HT1080 (cell line): ENCODE data around the gene DMC1. TPM values are rescaled to one million over a fixed set of nuclear protein-coding genes. Genes with fewer than 3 reads are reported as not detected.
"Not testable (repeated sequence)": the region's sequence is repeated elsewhere in the genome, so short reads cannot be mapped to it uniquely, and the experiment has no call there.

Experiments
- DNase-seq: peaks from one replicate; pipeline ENCODE4 v3.0.0-alpha.2; 2015; ENCODE audit warnings: low read depth
- polyA plus RNA-seq, 2 experiments: library from polyadenylated mRNA; depleted of rRNA; stranded (reverse); fragments of >200 nt; gene quantifications; 2 replicates each; pipeline ENCODE4 v1.2.3, GENCODE V29; 2015
- total RNA-seq: library from RNA; depleted of rRNA; stranded (reverse); fragments of >200 nt; shearing (Covaris generic); gene quantifications from 2 replicates; pipeline ENCODE4 v1.2.3, GENCODE V29; 2014; rRNA removed

DMC1 gene
- total RNA-seq = 0.03 TPM in 1 of 2 replicates, not detected in the other
- polyA plus RNA-seq (2015; cell fraction: cytosol; rRNA removed) = not detected in 2 replicates
- polyA plus RNA-seq (2015; cell fraction: nucleus; rRNA removed) = not detected in 2 replicates

- DNase-seq = no peak
These were observed at the start of gene DMC1 for GRCh38 chr22:38569972-38570778. DMC1 (minus strand) TSS chr22:38570183; CDS start chr22:38568256, 1,927 bp downstream.

- DNase-seq = peak; percentile 14
These were observed 48.7 kb upstream of the DMC1 start for GRCh38 chr22:38618682-38619081.

- DNase-seq = no peak
These were observed 48.3 kb upstream of the DMC1 start for GRCh38 chr22:38618258-38618657.

GRCh38 chr22:38615064-38615405 lies 45.1 kb upstream of the DMC1 start:
- DNase-seq = not testable (repeated sequence)

GRCh38 chr22:38614332-38615063 lies 44.5 kb upstream of the DMC1 start:
- DNase-seq = no peak

GRCh38 chr22:38613588-38613987 lies 43.6 kb upstream of the DMC1 start:
- DNase-seq = no peak

- no peak for DNase-seq
These were observed 42.4 kb upstream of the DMC1 start for GRCh38 chr22:38612217-38613006.

- no peak for DNase-seq
These were observed 41.6 kb upstream of the DMC1 start for GRCh38 chr22:38611559-38611958.

GRCh38 chr22:38610234-38610633 lies 40.3 kb upstream of the DMC1 start:
- DNase-seq = no peak

- DNase-seq = no peak
These were observed 39.2 kb upstream of the DMC1 start for GRCh38 chr22:38608992-38609750.

GRCh38 chr22:38607680-38608079 lies 37.7 kb upstream of the DMC1 start:
- DNase-seq = no peak

GRCh38 chr22:38602166-38602565 lies 32.2 kb upstream of the DMC1 start:
- DNase-seq = no peak

- no peak for DNase-seq
These were observed 31.3 kb upstream of the DMC1 start for GRCh38 chr22:38601221-38601764.

- DNase-seq = no peak
These were observed 29.5 kb upstream of the DMC1 start for GRCh38 chr22:38599466-38599865.

- DNase-seq = not testable (repeated sequence)
These were observed 12.9 kb upstream of the DMC1 start for GRCh38 chr22:38582923-38583322.

- DNase-seq = no peak
These were observed 8.5 kb upstream of the DMC1 start for GRCh38 chr22:38578505-38578904.

- DNase-seq = peak; percentile 29
These were observed 2.1 kb upstream of the DMC1 start for GRCh38 chr22:38572065-38572464.

GRCh38 chr22:38570779-38571364 lies 889 bp upstream of the DMC1 start:
- DNase-seq = no peak

- no peak for DNase-seq
These were observed 607 bp downstream of the DMC1 start for GRCh38 chr22:38569181-38569971.
